ENCODE data around the gene BTBD2. TPM values are rescaled to one million over a fixed set of nuclear protein-coding genes. Genes with fewer than 3 reads are reported as not detected.

The BTBD2 gene
- 28.6 and 36.5 TPM in 2 replicates for total RNA-seq (2013; cell fraction: nucleolus; rRNA removed)
- total RNA-seq (2014; rRNA removed), result 18.3 and 19.9 TPM in 2 replicates
- 8.2 and 10.6 TPM in 2 replicates for total RNA-seq (2014; rRNA removed; fragmentation: Illumina TruSeq; extraction: Trizol)
- total RNA-seq (2021), result 62.2 and 66.2 TPM in 2 replicates
- polyA plus RNA-seq (2011; ENCODE audit: low read depth), result 14.1 TPM
- 8.8 and 18.6 TPM in 2 replicates for polyA plus RNA-seq (2011; rRNA removed)
- polyA plus RNA-seq (2011; cell fraction: cytosol; rRNA removed), result 17.6 and 23.3 TPM in 2 replicates
- polyA plus RNA-seq (2011; cell fraction: nucleus; rRNA removed), result 31.2 and 32.5 TPM in 2 replicates
- 56.8 and 72.7 TPM in 2 replicates for polyA plus RNA-seq (2012)
- 3.2 and 10.1 TPM in 2 replicates for polyA plus RNA-seq (2014; fragmentation: Illumina TruSeq; extraction: Trizol)
- under 1 TPM; 0.13 to 0.37 TPM for polyA plus RNA-seq (2014; fragmentation: Nextera tagmentation; extraction: Ambion mirVana)
- polyA plus RNA-seq (2014; rRNA removed), result 45.4 and 50.9 TPM in 2 replicates
- polyA plus RNA-seq (2016; fragmentation: Nextera tagmentation; extraction: Ambion mirVana), result 1 to 10 TPM; 4.5 to 5.5 TPM
- 7.7 and 16.5 TPM in 2 replicates for polyA minus RNA-seq (2011; rRNA and poly(A)+ RNA removed)
- 16.2 TPM in 2 replicates for polyA minus RNA-seq (2011; cell fraction: cytosol; rRNA and poly(A)+ RNA removed)
- 5.9 and 13.0 TPM in 2 replicates for polyA minus RNA-seq (2011; cell fraction: nucleus; rRNA and poly(A)+ RNA removed)
- percentile 48 among the genes with signal in this experiment for Bru-seq, nascent RNA
- BruChase-seq, experiment 1, labeled RNA remaining after a 6-hour chase, result percentile 53 among the genes with signal in this experiment
- BruChase-seq, experiment 2, labeled RNA remaining after a 2-hour chase, result percentile 46 among the genes with signal in this experiment
- long read RNA-seq, experiment 1, result 0 reads
- long read RNA-seq, experiment 2, result 0 reads

GRCh38 chr19:2015608-2015950, at the start of gene BTBD2:
Gene BTBD2 (minus strand): TSS chr19:2015714. CDS start chr19:2015703, 11 bp downstream.
- H3K9me3 ChIP-seq (replicated peaks; ENCODE audit: control insufficient read depth, insufficient read depth, low read length), result no peaks in the 10 kb centered on the region
- no peak within 1 kb of the TSS; the same call in 1 of the 2 replicates for H2AFZ ChIP-seq (ENCODE audit: control insufficient read depth, low read depth, low read length)
- ChIA-PET CTCF (interaction anchor here (1.0 kb wide), 1 partner anchor 69 kb away, joined by 3 read pairs; no protein-coding TSS in a partner anchor), RAD21 (ENCODE audit: unreplicated experiment) (no interaction called here), SMC1A (ENCODE audit: uncharacterized antibody, unreplicated experiment) (interaction anchor here (0.8 kb wide), 1 partner anchor 83 kb away, joined by 3 read pairs; no protein-coding TSS in a partner anchor), POLR2A (no interaction called here)
- H3K27me3 ChIP-seq (replicated peaks in 1 of 2; ENCODE audit: control insufficient read depth in 2 of 2, insufficient read depth in 2 of 2, low read length in 1 of 2), result no peaks in the 10 kb centered on the region
- H3K79me2 ChIP-seq (ENCODE audit: control insufficient read depth, insufficient read depth, low read length), result peaks cover 16% of the 10 kb centered on the region
- no TSS peak for BruUV-seq (replicated peaks)
- ATAC-seq (no peak), DNase-seq (ENCODE audit: low read depth, low spot score) (no peak), FAIRE-seq (no peak)
- WGBS (ENCODE audit: insufficient coverage, insufficient replicate concordance, low lambda C conversion rate, missing lambda C conversion rate), result no CpG with 5 or more reads among the region's 20 CpGs
- no peaks in the 10 kb centered on the region for H4K20me1 ChIP-seq (ENCODE audit: control insufficient read depth, insufficient read depth)
- intact Hi-C loops (cut with micrococcal nuclease; ENCODE audit: unreplicated experiment) (loop anchor here (5.0 kb wide), 3 partner anchors 47 to 108 kb away; partner anchors contain the start of genes ADAT3 and SCAMP4), in situ Hi-C loops (cut with MboI) (loop anchor here (5.0 kb wide), 1 partner anchor 67 kb away; no protein-coding TSS in a partner anchor)
- no peaks in the 10 kb centered on the region for H3K36me3 ChIP-seq (ENCODE audit: control insufficient read depth in 2 of 2, insufficient read depth in 2 of 2, low read length in 1 of 2)
- H3K4me1 ChIP-seq (ENCODE audit: control insufficient read depth, insufficient read depth, low read length), result peaks cover 9% of the 10 kb centered on the region
- peak within 1 kb of the TSS; percentile 53; the same call in 1 of the 2 replicates for H3K9ac ChIP-seq (ENCODE audit: control insufficient read depth, insufficient read depth, low read length)
- H3K4me2 ChIP-seq (ENCODE audit: control insufficient read depth, insufficient read depth), result peak within 1 kb of the TSS; percentile 81
- peak within 1 kb of the TSS; percentile 18; the same call in 1 of the 2 replicates for H3K27ac ChIP-seq (ENCODE audit: control insufficient read depth, insufficient read depth)
- peak within 1 kb of the TSS; percentile 77 for H3K4me3 ChIP-seq
- TF ChIP-seq YY1 (IDR thresholded peaks at IDR 0.05; ENCODE audit: low read depth, low read length) (peak; percentile 91), BRCA1 (IDR thresholded peaks at IDR 0.05; ENCODE audit: low read depth, low read length) (no peak), SIN3A (IDR thresholded peaks at IDR 0.05; ENCODE audit: low read depth, low read length) (no peak), EGR1 (IDR thresholded peaks at IDR 0.05; ENCODE audit: borderline replicate concordance in 1 of 2, low read depth in 2 of 2, low read length in 2 of 2) (peak in 1 of 2 experiments; percentile 87; a peak in 2 of 3 replicates), TAF1 (IDR thresholded peaks at IDR 0.05; ENCODE audit: borderline replicate concordance, low read depth, low read length) (peak; percentile 67; the same call in 1 of the 2 replicates), RUNX3 (IDR thresholded peaks at IDR 0.05; ENCODE audit: low read length) (peak; percentile 10; the same call in 1 of the 2 replicates)
